Anterior cingulate cortex (tissue), 58 donors: ENCODE data around the gene HNRNPUL2.
"Not testable (repeated sequence)": the region's sequence is repeated elsewhere in the genome, so short reads cannot be mapped to it uniquely, and the experiment has no call there.

Experiments
- DNase-seq, 58 donors: peaks; one replicate each; lab custom pipeline; 2025; lab: John Stamatoyannopoulos, UW

Gene HNRNPUL2

GRCh38 chr11:62706850-62707247 is 20.4 kb downstream of the HNRNPUL2 start:
- peak in 1 of 58 donors; percentile 35 for DNase-seq

GRCh38 chr11:62705880-62706849 is 21.1 kb downstream of the HNRNPUL2 start:
- peak; percentile 51 to 98 (median 92) for DNase-seq

GRCh38 chr11:62705413-62705812 is 21.8 kb downstream of the HNRNPUL2 start:
- no peak for DNase-seq

- DNase-seq: not testable (repeated sequence)
Observed at GRCh38 chr11:62703921-62704320, 23.3 kb downstream of the HNRNPUL2 start.

GRCh38 chr11:62702246-62702645 is 25.0 kb downstream of the HNRNPUL2 start:
- no peak for DNase-seq

- DNase-seq: peak in 45 of 58 donors; percentile 11 to 71 (median 40)
Observed at GRCh38 chr11:62694455-62695167, 32.6 kb downstream of the HNRNPUL2 start.

- not testable (repeated sequence) for DNase-seq
Observed at GRCh38 chr11:62693624-62694023, 33.6 kb downstream of the HNRNPUL2 start.

- DNase-seq: peak in 23 of 58 donors; percentile 11 to 79 (median 29)
Observed at GRCh38 chr11:62689421-62690183, 37.7 kb downstream of the HNRNPUL2 start, which contains the start of gene LRRN4CL. Gene LRRN4CL, minus strand, starts transcription at chr11:62689530. Its CDS starts 1,022 bp downstream, at chr11:62688508.

GRCh38 chr11:62688491-62688890 is 38.8 kb downstream of the HNRNPUL2 start:
- DNase-seq: no peak

GRCh38 chr11:62687508-62688396 is 39.5 kb downstream of the HNRNPUL2 start:
- DNase-seq: no peak

- no peak for DNase-seq
Observed at GRCh38 chr11:62682518-62682917, 44.7 kb downstream of the HNRNPUL2 start.

GRCh38 chr11:62680825-62681240 is 46.4 kb downstream of the HNRNPUL2 start:
- DNase-seq: peak in 3 of 58 donors; percentile 16 to 25 (median 16)

GRCh38 chr11:62678770-62679696 is 48.2 kb downstream of the HNRNPUL2 start, which contains the start of gene UBXN1:
Gene UBXN1, minus strand, starts transcription at chr11:62679073. Its CDS starts 150 bp downstream, at chr11:62678923.
- peak; percentile 28 to 92 (median 83) for DNase-seq

GRCh38 chr11:62678433-62678769 is 48.9 kb downstream of the HNRNPUL2 start:
- DNase-seq: no peak

GRCh38 chr11:62677714-62678113 is 49.5 kb downstream of the HNRNPUL2 start:
- DNase-seq: no peak

GRCh38 chr11:62677156-62677555 is 50.1 kb downstream of the HNRNPUL2 start:
- DNase-seq: no peak

GRCh38 chr11:62676698-62677097 is 50.6 kb downstream of the HNRNPUL2 start:
- DNase-seq: no peak

- DNase-seq: not testable (repeated sequence)
Observed at GRCh38 chr11:62675415-62675814, 51.8 kb downstream of the HNRNPUL2 start.
